AG04449 (cell line): ENCODE data around the gene WDFY2.
A peak's percentile ranks its signal among the peaks of the same experiment; 100 is the strongest.
"Not testable (repeated sequence)": the region's sequence is repeated elsewhere in the genome, so short reads cannot be mapped to it uniquely, and the experiment has no call there.

Source experiments
- CTCF ChIA-PET: fragments of 350-600 bp; formaldehyde crosslinking; extraction: SDS; loops from one replicate; lab custom pipeline; 2021; ENCODE audit warnings: antibody characterized with exemption; lab: Yijun Ruan, JAX
- POLR2A ChIA-PET: fragments of 400-600, 350-600 bp; formaldehyde crosslinking; extraction: SDS; loops from one replicate; lab custom pipeline; 2020; ENCODE audit warnings: antibody characterized with exemption, inconsistent platforms; lab: Yijun Ruan, JAX
- DNase-seq: peaks from one replicate; pipeline ENCODE4 v3.0.0-alpha.2; 2010; ENCODE audit warnings: low read depth, low spot score
- H3K4me3 ChIP-seq: 2 replicates; pipeline ENCODE4 v1.5.1; 2011; ENCODE audit warnings: low read depth, mild to moderate bottlenecking, control low read depth, low read length
- TF ChIP-seq, protein P1 (sequence below): IDR thresholded peaks from one replicate; pipeline ENCODE4 v1.5.1; 2011; ENCODE audit warnings: mild to moderate bottlenecking, moderate library complexity, low read length, control low read depth, inconsistent platforms; ENCODE audit not compliant: insufficient read depth; ENCODE audit errors: missing control alignments

The WDFY2 gene

GRCh38 chr13:51590971-51591627, 6.8 kb downstream of the WDFY2 start:
- ChIA-PET CTCF (interaction anchor here (1.4 to 1.8 kb wide), 2 partner anchors 13 to 141 kb away, joined by 4 read pairs; no protein-coding TSS in a partner anchor), POLR2A (interaction anchor here (1.5 to 2.1 kb wide), 2 partner anchors 138 to 140 kb away, joined by 6 to 16 read pairs; partner anchors contain the start of gene INTS6)
- peak; percentile 94 for DNase-seq
- no peak overlapping the region for H3K4me3 ChIP-seq
- TF ChIP-seq, protein P1, sequence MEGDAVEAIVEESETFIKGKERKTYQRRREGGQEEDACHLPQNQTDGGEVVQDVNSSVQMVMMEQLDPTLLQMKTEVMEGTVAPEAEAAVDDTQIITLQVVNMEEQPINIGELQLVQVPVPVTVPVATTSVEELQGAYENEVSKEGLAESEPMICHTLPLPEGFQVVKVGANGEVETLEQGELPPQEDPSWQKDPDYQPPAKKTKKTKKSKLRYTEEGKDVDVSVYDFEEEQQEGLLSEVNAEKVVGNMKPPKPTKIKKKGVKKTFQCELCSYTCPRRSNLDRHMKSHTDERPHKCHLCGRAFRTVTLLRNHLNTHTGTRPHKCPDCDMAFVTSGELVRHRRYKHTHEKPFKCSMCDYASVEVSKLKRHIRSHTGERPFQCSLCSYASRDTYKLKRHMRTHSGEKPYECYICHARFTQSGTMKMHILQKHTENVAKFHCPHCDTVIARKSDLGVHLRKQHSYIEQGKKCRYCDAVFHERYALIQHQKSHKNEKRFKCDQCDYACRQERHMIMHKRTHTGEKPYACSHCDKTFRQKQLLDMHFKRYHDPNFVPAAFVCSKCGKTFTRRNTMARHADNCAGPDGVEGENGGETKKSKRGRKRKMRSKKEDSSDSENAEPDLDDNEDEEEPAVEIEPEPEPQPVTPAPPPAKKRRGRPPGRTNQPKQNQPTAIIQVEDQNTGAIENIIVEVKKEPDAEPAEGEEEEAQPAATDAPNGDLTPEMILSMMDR, result no peak

DNA sequence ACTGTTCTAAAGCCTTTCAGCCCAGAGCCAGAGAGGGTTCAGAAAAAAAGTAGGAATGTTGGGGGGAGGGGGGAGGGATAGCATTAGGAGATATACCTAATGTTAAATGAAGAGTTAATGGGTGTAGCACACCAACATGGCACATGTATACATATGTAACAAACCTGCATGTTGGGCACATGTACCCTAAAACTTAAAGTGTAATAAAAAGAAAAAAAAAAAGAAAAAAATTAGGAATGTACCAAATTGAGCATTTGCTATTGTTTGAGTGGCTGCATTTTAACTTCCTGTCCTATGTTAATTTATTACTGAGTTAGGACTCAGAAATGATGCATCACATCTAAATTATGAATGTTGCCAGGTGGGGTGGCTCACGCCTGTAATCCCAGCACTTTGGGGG, 7.7 kb downstream of the WDFY2 start:
- POLR2A ChIA-PET, H3K4me3 ChIP-seq, DNase-seq: not testable (repeated sequence)
- CTCF ChIA-PET, result interaction anchor here (0.8 kb wide), 1 partner anchor 10 kb away, joined by 4 read pairs; no protein-coding TSS in a partner anchor

DNA sequence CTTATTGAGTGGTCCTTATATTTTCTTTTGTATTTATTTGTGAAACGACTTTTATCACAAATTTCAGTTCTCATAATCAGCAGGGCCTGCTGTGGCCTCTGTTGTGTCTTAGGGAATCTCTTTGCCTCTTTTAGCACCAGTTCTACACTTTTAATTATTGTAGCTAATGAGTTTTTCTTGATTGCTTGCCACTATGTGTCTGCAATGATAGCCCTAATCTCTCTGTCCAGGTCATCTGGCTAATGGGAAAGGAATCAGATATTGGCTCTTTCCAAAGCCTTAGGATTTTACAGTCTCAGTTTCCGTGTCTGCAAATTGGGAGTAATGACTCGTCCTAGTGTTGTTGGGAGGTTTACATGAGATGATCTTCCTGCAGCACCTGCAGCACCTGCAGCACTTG, 10.2 kb downstream of the WDFY2 start:
- ChIA-PET CTCF (no interaction called here), POLR2A (no interaction called here)
- TF ChIP-seq, protein P1, result no peak
- DNase-seq, result no peak
- no peak overlapping the region for H3K4me3 ChIP-seq

GRCh38 chr13:51595416-51595815, 11.2 kb downstream of the WDFY2 start:
- ChIA-PET CTCF (interaction anchor here (0.7 to 2.0 kb wide), 4 partner anchors 10 to 161 kb away, joined by 3 to 5 read pairs (median 3); no protein-coding TSS in a partner anchor), POLR2A (interaction anchor here (0.9 to 1.6 kb wide), 2 partner anchors 48 to 142 kb away, joined by 3 to 8 read pairs; partner anchors contain the start of gene INTS6)
- DNase-seq, result no peak
- TF ChIP-seq, protein P1, result no peak
- H3K4me3 ChIP-seq, result no peak overlapping the region

DNA sequence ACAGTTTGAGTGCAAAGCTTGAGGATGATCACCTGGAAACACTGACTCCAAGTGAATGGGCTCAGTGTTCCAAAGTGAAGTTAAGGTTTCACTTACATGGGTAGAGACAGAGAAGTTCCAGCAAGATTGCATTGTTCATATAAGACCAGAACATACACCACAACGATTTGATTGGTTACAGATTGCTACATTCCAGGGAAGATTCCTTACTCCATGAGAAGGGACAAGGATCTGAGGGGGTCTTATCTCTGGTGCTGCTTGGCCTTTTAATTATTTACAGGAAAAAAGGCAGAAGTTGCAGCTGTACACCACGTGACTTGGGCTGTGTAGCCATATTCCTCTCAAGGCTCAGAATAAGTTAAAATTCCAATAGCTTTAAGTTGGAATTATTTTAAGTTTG, 12.3 kb downstream of the WDFY2 start:
- ChIA-PET POLR2A (interaction anchor here (0.9 to 1.6 kb wide), 2 partner anchors 47 to 143 kb away, joined by 3 to 8 read pairs; partner anchors contain the start of gene INTS6), CTCF (interaction anchor here (1.0 to 2.0 kb wide), 2 partner anchors 152 to 219 kb away, joined by 3 to 5 read pairs; no protein-coding TSS in a partner anchor)
- no peak for DNase-seq

GRCh38 chr13:51599444-51600176, 15.3 kb downstream of the WDFY2 start:
- POLR2A ChIA-PET, result interaction anchor here (1.2 kb wide), 1 partner anchor 146 kb away, joined by 4 read pairs; no protein-coding TSS in a partner anchor
- no peak overlapping the region for H3K4me3 ChIP-seq
- TF ChIP-seq, protein P1, result no peak
- CTCF ChIA-PET, result interaction anchor here (1.6 to 1.8 kb wide), 2 partner anchors 10 to 14 kb away, joined by 4 read pairs; no protein-coding TSS in a partner anchor
- DNase-seq, result no peak

More for the DNA sequence above, 12.3 kb downstream of the WDFY2 start:
- TF ChIP-seq, protein P1, result no peak
- H3K4me3 ChIP-seq, result no peak overlapping the region
